Fibroblast of skin of right quadriceps (primary cell): ENCODE data around the gene CMSS1.

ENCODE experiments used
- DNase-seq: peaks from one replicate; pipeline ENCODE4 v3.0.0-alpha.2; 2013

Gene CMSS1

DNA sequence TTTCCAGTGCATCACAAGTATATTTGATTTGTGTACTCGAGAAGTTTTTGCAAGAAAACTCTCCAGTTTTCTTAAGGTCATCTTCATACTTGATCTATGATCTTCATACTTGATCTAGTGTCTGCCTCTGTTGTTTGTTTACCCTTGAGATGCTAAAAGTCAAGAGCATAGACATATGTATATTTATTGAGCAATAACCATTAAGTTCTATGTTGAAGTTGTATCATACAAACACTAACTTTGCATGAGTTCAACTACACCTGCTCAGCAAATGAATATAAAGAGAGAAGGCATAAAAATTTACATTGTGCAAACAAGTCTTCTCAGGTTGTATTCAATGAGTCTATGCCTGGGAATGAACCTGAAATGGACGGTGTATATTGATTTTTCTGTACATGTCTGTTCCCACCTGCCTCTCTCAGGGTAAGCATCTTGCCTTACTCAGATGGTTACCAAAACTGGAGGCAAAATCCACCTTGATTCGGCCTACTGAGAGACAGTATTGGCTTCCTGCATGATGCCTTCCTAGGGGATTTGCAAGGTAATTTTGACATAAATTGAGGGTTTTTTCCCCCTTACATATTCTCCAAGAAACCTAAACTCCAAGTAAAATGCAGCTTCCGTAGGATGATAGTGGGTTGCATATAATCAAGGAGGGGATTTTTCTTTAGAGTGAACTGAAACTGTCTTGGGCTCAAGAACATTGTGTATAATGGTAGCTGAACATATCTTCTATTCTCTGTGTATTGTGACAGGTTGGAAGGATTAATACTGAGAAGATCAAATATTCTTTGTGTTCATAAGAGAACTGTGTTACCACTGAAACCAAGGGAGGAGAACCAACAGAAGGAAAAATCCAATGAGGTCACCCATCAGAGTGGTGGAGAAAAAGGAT is 186.2 kb downstream of the CMSS1 start:
- no peak for DNase-seq

DNA sequence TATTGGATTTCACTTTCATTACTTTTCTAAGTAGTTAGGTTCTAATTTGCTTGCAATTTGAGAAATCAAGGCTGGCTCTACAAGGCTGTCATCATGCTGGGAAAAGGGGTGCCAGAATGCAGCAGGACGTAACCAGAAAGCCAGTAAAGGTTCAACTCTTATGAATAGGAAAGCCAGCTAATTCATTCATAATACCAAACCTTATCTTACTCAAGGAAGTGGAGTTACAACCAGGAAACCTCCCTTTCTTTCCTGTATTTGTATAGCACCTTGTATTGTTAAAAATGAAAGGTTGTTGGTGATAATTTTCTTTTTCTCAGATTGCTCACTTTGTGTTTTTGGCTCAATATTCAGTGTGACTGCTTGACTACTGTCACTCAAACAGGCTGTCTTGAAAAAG is 187.3 kb downstream of the CMSS1 start:
- no peak for DNase-seq

DNA sequence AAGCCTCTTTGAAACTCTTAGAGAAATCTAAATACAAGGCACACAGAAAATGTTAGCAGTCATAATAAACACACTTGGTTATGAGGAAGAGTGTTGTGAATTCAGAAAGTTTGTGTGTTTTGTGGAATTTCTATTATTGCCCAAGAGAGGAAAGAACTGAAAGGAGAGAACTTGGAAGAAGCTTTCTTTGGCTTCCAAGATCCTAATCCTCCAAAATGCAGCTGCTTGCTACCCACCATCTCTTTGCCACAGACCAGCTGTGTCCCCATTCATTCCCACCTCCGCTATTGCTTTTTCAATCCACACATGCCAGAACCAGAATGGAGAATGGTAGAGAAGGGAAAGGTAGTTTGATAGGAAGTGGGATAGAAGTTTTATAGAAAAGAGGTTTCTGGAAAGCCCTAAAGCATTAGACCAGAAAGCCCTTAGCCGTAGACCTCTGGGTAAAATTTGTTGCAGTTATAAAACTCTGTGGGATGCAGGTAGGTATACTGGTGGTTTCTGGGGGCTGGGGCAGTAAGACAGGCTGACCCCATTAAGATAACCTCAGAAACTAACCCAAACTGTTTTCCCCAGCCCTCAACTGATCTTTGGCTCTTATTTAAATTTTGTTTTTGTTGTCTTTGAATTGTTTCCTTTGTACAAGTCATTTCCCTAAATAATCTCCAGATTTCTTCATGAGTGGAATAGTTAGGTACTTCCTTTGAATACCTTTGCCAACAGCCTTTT is 188.2 kb downstream of the CMSS1 start:
- no peak for DNase-seq

DNA sequence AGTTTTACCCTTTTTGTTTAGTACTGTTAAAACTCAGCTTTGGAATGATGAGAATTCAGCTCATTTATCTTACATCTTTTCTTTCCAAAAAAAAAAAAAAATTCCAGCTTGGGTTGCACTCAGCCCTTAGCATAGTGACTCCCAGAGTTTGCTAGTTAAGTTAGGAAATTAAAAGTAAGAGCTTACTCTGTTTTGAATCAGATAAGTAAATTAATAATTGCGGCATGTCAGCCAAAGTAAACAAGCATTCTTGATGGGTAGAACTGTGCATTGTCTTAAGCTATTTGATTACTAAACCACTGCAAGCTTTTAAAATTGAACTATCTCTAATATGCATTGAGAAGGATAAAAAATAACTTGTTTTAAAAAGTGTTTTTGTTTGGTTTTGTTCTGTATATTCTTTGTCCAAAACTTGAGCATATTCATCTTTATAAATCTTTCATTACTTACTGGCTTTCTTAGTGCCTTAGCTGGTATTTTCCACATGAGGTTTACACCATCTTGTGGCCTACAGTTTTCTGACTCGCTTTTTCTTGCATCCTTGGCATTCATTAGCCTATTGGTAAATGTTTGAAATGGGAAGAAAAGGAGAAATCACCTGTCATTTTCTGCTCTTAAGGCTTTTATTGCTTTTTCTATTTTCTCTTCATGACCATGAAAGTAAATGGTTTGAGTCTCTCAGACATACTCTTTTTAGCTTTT is 189.1 kb downstream of the CMSS1 start:
- DNase-seq, result peak; percentile 55

DNA sequence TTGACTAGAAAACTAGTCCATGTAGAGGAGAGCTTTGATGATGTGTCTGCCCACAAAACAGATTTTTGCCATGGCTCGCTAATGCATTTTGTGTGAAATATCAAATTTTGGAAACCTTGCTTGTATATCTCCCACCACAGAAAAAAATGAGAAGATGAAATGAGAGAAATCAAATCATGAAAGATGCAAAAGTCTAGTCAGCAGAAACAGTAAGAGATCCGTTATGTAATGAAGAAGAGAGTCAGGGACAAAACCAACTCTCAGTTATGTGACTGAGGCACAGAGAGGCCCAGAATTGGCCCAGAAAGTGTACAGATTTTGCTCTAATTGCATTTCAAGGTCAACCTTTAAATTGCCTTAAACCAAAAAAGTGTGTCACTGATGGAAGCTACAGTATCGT is 189.7 kb downstream of the CMSS1 start:
- no peak for DNase-seq

DNA sequence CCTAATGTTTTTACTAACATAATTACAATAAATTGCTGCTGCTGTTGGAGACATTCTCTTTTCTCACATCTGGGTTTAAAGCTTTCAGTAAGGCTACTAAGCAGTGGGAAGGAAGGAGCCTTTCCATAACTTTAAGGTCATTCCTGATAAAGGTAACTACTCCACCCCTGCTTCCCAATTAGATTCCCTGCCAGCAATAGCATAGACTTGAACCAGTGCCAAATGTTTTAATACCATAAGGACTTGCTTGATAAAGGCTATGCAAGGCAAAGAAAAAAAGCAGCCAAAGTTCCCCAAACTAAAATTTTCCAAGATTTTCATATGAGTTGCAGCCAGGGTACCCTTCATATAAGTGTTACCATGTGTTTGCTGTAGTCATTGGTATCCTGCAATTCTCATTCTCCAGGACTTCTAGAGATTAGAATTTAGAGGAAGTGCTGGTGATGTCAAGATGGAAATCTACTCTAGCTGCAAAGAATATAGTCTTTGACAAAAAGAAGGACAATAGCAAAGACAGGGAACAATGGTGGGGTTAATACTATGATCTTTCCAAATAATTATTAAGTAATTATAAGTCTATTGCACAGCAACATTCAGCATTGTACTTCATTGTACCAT is 190.5 kb downstream of the CMSS1 start:
- no peak for DNase-seq

DNA sequence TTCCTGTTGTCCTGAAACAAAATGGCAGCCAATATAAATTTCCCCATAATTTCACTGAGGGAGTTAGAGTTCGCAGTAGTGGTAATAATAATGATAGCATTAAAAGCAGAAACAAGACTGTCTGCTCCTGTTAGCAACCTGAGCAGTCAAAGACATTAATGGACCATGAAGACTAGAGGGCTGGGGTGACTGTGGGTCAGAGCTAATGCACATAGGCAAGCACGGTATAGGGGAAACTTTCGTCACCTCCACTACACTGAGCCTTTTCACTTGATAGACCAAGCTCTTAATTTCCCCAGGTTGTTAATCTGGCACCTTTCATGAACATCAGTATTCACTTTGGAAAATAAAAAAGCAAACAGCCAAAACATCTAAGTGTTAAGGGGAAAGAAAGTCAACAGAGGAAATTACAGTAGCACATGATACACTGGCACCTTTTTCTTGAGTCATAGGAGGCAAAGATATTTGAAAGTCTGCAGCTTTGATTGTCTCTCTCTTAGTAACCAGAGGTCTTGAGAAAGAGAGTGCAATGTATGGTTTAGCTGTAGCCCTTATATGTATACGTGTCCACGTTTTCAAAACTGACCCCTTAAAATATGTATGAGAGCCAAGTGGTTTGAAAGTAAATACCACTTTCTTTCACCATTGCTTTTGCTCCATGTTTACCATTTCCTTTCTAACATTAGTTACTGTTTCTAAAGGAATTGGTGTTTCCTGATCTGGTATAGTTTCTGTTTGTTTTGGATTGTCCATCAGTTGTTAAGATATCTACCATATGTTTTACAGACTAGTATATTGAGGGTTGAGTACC is 191.8 kb downstream of the CMSS1 start:
- DNase-seq, result no peak

DNA sequence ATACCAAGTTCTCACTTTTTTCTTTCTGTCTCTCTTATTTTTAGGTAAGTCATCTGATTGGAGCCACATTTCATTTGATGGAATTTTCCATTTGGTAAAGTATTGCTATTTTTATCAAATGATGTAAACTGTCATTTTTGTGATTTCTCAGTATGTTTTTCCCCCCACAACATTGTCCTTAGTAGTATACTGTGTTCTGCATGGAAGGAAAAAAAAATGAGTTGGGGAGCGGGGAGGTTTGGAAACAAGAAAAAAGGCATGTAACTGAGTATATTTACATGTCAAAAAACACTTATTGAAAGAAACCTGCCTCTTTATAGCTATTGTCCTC is 192.4 kb downstream of the CMSS1 start:
- no peak for DNase-seq

DNA sequence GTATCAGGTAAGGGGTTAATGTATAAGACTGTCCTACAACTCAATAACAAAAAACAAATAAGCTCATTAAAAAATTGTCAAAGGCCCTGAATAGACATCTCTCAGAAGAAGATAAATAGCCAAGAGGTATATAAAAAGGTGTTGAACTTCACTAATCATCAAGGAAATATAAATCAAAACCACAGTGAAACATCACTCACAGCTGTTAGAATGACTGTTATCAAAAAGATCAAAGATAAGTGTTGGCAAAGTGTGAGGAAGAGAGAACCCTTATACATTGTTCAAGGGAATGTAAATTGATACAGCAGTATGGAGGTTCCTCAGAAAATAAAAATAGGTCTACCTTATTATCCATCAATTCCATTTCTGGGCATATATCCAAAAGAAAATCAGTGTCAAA is 201.1 kb downstream of the CMSS1 start:
- DNase-seq, result no peak

DNA sequence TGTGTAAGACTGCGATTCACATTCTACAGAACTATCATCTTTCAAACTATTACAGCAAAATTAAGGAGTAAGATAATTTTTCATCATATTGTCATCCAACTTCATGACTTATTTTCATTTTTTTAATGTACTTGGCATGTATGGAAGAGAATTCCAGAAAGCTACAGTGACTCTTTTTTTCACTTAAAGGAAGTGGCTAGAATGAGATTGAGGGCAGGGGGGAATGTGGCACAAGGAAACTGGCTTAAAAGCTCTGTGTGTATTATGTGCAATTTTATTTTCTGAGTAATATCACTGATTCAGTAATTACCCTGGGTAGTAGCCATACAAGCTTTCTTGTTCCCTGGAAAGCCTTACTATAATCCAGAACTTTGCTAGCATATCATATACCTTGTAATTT is 202.1 kb downstream of the CMSS1 start:
- DNase-seq, result peak; percentile 66

DNA sequence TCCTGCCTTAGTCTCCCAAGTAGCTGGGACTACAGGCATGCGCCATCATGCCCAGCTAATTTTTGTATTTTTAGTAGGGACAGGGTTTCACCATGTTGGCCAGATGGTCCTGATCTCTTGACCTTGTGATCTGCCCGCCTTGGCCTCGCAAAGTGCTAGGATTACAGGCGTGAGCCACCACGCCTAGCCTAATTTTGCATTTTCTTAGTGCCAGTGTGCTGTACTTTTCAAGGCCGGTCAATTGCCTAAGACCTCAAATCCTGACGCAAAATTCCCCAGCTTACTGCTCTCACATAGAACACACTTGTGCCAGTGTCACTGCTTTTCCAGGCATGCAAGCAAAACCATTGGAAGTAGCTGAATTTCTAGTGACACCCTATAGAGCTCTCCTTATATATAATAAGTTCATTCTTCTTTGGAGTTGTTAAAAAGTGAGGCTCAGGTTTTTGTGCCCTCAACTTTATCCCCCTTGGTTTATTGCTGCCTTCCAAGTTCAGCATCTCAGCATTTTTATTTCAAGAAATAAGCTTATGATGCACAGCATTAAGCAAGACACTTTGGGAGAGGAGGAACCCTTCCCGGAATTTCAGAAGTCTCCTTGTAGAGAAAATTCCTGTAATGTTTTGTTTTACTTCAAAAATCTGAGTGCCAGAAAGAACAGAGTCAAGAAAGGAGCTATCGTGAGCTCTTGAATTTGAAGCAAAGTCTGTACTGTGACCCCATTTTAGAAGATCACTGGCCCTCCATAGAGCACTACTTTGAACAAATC is 203.4 kb downstream of the CMSS1 start:
- peak; percentile 39 for DNase-seq

DNA sequence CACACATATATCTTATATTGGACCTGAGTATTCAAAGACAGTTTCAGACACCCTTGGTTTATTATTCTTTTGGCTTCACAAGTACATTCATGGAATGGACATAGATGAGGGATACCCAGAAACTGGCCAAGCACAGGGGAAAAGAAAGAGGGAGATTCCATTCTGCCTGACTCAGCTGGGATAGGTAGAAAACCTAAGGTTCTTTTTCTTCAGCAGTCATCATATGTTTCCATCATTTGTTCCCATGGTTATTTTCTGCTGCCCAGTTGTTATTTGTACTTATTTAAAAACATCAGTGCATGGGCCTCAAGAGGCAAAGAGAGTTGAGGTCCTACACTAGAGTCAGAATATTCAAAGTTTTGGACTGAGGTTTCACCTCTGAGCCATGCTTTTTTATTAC is 204.8 kb downstream of the CMSS1 start:
- no peak for DNase-seq

DNA sequence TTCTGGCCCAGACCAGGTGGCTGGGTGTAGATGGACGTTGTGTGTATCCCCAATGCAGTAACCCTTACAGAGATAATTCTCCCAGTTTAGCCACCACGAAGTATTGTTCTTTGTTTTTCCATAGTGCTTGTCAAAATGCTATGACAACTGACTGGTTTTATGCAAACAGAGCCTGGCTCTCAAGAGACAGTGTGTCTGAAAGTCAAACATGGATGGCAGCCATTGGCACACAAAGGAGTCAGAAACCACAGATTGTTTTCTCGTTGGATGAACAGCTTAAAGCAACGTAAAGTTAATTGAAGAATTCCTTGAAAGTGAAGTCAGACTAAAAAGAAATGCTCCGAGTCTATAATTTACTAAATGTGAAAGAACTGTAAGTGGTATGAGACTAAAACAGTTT is 205.5 kb downstream of the CMSS1 start:
- peak; percentile 82 for DNase-seq

DNA sequence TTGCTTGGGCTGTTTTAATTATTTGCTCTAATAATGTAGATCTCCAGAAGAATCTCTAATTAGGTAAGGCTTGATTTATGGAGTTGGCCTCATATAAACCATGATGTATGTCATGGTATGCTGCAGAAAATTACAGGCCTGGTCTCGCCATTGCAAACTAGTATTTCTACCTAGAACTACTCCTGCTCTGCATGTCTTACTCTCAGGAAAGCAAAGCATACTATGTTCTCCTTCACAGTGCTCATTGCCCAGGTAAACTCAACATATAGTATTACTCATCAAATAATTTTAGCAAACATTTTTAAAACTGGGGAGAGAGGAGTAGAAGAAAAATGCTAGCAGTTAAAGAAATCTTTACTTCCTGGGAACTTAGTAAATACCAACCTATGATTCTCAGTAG is 205.9 kb downstream of the CMSS1 start:
- no peak for DNase-seq

DNA sequence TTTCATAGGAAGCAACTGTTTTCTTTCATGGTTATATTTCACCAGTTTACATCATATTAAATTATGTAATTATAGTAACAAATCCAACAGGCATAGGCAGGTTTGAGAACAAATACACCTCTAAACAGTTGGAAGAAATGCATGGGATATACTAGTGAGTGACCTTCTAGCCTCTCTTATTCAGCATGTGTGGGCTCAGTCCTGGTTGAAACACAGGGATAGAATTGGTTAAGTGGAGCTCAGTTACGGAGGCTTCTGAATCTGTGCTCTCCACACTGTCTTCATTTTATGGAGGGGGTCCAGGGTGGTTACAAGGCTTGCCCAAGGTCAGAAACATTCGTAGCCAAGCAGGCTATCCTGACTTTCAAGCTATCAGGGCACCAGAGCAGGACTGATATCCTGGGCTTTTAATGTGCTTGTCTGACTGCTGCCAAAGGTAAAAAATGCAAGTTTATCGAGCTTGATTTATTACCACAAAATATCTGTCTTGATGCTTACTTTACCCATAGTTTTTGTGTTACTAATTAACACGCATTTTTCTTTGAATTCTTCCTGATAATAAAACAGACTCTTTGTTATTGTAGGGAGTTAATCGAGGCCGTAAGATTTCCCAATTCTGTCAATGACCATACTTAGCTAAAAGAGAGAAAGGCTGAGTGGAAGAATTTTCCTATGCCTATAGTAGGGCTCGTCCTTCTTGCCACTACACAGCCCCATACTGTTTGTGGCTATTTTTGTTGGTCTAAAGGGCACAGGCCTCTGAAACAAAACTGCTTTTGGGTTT is 207.1 kb downstream of the CMSS1 start:
- peak; percentile 53 for DNase-seq

DNA sequence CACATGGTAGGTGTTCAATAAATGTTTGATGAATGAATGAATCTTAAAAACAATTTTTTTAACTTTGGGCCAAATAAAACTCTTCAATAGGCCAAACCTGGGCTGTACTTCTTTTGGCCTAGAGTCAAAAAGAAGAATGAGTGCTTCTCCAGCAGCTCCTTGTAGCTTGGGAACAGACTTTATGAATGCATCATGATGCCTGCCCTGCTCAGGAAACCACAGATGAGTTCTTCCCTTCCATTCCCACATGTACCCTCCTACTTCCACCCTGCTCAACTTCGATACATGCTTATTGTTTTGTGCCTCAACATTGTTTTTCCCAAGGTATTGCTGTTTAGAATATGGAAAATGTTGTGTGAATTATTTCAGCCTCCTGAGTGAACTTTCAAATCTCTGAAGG is 209.7 kb downstream of the CMSS1 start:
- DNase-seq, result no peak

DNA sequence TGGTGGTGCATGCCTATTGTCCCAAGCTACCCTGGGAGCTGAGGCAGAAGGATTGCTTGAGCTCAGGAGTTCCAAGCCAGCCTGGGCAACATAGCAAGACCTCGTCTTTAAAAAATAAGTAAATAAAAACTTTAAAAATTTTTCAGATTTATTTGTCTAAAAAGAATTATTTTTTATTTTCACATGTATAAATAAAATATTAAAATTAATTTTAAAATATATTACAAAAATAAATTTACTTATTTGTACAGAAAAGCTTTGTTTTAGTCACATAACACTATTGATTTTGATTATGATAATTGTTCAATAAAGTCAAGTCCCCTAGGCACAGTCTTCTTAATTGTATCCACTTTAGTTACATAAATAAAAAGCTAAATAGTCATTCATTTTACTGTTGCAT is 211.4 kb downstream of the CMSS1 start:
- no peak for DNase-seq

DNA sequence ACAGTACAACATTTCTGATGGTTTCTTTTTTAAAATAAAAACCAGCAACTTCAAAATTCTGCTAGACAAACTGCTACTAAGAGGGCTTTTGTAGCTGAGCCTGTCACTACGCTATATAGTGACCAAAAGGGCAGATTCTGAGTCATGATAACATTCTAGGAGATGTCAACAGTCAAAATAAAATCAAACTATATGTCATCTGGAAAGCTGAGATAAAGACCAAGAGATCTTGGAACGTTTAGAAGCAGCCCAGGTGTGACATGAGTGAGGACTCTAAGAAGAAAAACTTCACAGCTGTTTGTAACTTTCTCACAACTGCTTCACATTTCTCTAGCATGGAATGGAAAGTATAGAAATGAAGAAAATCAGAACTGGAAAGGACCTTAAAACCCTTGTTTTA is 212.0 kb downstream of the CMSS1 start:
- no peak for DNase-seq

DNA sequence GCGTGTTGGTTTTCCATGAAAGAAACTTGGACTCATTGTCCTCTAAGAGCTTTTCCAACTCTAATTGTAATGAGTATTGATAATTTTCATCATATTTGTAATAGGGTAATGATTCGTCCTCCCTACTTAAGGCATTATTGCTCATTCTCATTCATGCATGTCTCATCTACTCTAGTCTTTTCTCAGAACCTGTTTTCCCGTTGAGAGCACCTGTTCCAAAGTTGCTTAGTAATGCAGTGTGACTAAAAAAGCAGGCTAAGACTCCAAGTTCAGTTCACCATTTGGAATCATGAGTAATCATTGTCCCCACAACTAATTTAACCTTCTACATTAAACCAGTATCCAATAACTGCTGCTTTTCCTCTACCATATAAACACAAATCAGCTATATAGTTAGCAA is 212.7 kb downstream of the CMSS1 start:
- DNase-seq, result no peak

DNA sequence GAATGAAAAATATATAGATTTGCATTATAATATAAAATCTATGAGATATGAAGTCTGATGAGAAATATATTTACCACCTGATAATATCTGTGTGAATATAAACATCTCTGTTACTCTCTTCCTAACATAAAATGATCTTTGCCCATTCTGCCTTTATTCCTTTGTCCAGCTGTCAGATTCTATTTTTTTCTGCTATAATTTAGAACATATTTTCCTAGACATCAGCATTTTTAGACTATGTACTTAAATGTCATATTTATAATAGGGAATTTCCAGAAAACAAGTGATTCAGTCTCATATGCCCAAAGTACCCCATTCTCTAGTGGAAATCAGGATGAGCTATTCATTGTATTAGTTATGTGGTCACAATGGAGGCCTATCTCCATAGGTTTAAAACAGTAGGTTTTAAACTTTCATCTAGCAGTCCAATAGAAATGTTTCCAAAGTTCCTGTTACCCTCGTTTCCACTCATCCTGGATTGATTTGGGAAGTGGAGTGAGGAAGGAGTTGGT is 213.3 kb downstream of the CMSS1 start:
- no peak for DNase-seq

DNA sequence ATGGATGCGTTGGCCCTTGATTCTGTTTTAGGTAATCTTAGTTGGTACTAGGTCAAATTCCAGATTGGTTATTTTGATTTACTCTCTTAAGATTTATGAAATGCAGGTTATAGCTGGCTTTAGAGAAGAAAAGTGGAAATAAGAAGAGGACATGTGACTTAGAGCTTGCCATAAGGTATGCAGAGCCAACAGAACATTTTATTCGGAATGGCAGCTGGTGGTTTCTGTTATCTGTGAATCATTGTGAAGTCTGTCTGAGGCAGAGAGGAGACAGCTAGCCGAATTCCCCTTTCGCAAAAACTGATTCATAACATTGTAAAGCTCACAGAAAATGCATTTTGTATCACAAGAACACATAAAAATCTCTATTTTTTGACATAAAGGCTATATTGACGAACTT is 214.6 kb downstream of the CMSS1 start:
- DNase-seq, result peak; percentile 79
